Neural progenitor cell (in vitro differentiated cells): Measurements from ENCODE around the gene PPP2R3A. TPM values are rescaled to one million over a fixed set of nuclear protein-coding genes. Genes with fewer than 3 reads are reported as not detected.
"Not testable (repeated sequence)": the region's sequence is repeated elsewhere in the genome, so short reads cannot be mapped to it uniquely, and the experiment has no call there.

Experiments
- DNase-seq: peaks from one replicate; pipeline ENCODE4 v3.0.0-alpha.2; 2016; ENCODE audit warnings: low spot score
- H2AFZ ChIP-seq: fragments of 200-600 bp; sonication (generic); replicated peaks from 2 replicates; pipeline ENCODE4 v1.6.1; 2016; ENCODE audit warnings: antibody characterized with exemption
- H3F3A ChIP-seq: fragments of 200-600 bp; sonication (generic); 2 replicates; pipeline ENCODE4 v1.6.1; 2016; ENCODE audit warnings: antibody characterized with exemption, low read depth
- H3K27ac ChIP-seq: fragments of 200-600 bp; sonication (generic); 2 replicates; pipeline ENCODE4 v1.5.1; 2016; ENCODE audit warnings: mild to moderate bottlenecking
- H3K27me3 ChIP-seq: fragments of 200-600 bp; sonication (generic); 2 replicates; pipeline ENCODE4 v1.6.1; 2016; ENCODE audit warnings: mild to moderate bottlenecking, moderate library complexity
- H3K36me3 ChIP-seq: fragments of 200-600 bp; sonication (generic); 2 replicates; pipeline ENCODE4 v1.5.1; 2016
- H3K4me1 ChIP-seq: fragments of 200-600 bp; sonication (generic); 2 replicates; pipeline ENCODE4 v1.6.1; 2016; ENCODE audit warnings: mixed run types
- H3K4me2 ChIP-seq: fragments of 200-600 bp; sonication (generic); 2 replicates; pipeline ENCODE4 v1.6.1; 2016
- H3K4me3 ChIP-seq: fragments of 200-600 bp; sonication (generic); 2 replicates; pipeline ENCODE4 v1.5.1; 2016
- H3K79me2 ChIP-seq: fragments of 200-600 bp; sonication (generic); 2 replicates; pipeline ENCODE4 v1.6.1; 2016; ENCODE audit warnings: low read depth
- H3K9ac ChIP-seq: fragments of 200-600 bp; sonication (generic); 2 replicates; pipeline ENCODE4 v1.6.1; 2016
- H3K9me3 ChIP-seq: fragments of 200-600 bp; sonication (generic); 2 replicates; pipeline ENCODE4 v1.5.1; 2016; ENCODE audit warnings: low read depth
- H4K20me1 ChIP-seq: fragments of 200-600 bp; sonication (generic); 2 replicates; pipeline ENCODE4 v1.6.1; 2016; ENCODE audit warnings: low read depth
- H3K27ac Mint-ChIP-seq: 3 replicates; pipeline ENCODE4 v1.8.0; 2021; ENCODE audit warnings: mixed read lengths
- H3K27me3 Mint-ChIP-seq: 2 replicates; pipeline ENCODE4 v1.8.0; 2022; ENCODE audit warnings: low read depth, mild to moderate bottlenecking, inconsistent platforms, moderate library complexity, mixed read lengths; ENCODE audit not compliant: insufficient read depth
- H3K36me3 Mint-ChIP-seq: 3 replicates; pipeline ENCODE4 v1.8.0; 2021; ENCODE audit warnings: mixed read lengths
- H3K4me1 Mint-ChIP-seq: 3 replicates; pipeline ENCODE4 v1.8.0; 2021; ENCODE audit warnings: mixed read lengths
- H3K4me3 Mint-ChIP-seq: 3 replicates; pipeline ENCODE4 v1.8.0; 2021; ENCODE audit warnings: mild to moderate bottlenecking, moderate library complexity, mixed read lengths
- H3K9me3 Mint-ChIP-seq: 3 replicates; pipeline ENCODE4 v1.8.0; 2020; ENCODE audit warnings: mixed read lengths
- EZH2 ChIP-seq: fragments of 200-600 bp; sonication (generic); IDR thresholded peaks from 2 replicates; pipeline ENCODE4 v1.6.1; 2017; ENCODE audit warnings: antibody characterized with exemption, mild to moderate bottlenecking, moderate library complexity
- EZH2phosphoT487 ChIP-seq: fragments of 200-600 bp; sonication (generic); IDR thresholded peaks from 2 replicates; pipeline ENCODE4 v1.6.1; 2017; ENCODE audit warnings: antibody characterized with exemption
- total RNA-seq: library from RNA; depleted of rRNA; stranded (reverse); fragments of >200 nt; gene quantifications from 2 replicates; pipeline ENCODE4 v1.2.3, GENCODE V29; 2015; ENCODE audit warnings: low replicate concordance
- TF ChIP-seq, protein P1 (sequence below): fragments of 200-600 bp; sonication (generic); IDR thresholded peaks from 2 replicates; pipeline ENCODE4 v1.5.1; 2017; ENCODE audit warnings: antibody characterized with exemption, mild to moderate bottlenecking

Gene PPP2R3A
- total RNA-seq, 1 donor from 2014 or later: 41.5 TPM

DNA sequence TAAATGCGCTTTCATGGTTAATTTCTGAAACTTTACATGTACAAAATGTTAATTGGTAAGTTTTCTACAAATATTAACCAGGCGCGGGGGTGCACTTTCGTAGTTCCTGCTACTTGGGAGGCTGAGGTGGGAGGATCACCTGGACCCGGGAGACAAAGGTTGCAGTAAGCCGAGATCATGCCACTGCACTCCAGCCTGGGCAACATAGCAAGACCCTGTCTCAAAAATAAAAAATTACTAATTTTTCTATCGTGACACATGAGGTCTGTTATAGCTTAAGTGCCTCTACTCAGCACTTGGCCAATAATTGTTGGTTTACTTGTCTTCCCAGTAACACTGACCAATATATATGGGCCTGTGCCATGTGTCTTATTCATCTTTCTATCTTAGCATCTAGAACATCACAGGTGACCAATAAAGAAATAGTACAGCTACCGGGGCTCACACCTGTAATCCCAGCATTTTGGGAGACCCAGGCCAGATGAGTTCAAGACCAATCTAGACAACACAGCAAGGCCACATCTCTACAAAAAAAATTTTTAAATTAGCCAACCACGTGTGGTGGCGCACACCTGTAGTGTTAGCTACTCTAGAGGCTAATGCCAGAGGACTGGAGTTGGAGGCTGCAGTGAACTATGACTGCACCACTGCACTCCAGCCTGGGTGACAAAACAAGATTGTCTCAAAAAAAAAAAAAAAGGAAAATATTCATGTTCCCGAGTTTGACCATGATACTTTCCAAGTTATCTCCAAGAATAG is 224.5 kb downstream of the PPP2R3A start:
- Histone ChIP-seq H3K9me3 (no peaks in the 10 kb centered on the region), H3K4me3 (no peak overlapping the region), H3K36me3 (no peaks in the 10 kb centered on the region), H3K79me2 (peaks cover 100% of the 10 kb centered on the region), H2AFZ (no peak overlapping the region), H3K27ac (no peak overlapping the region), H3F3A (peaks cover 5% of the 10 kb centered on the region), H3K27me3 (no peaks in the 10 kb centered on the region), H3K9ac (no peak overlapping the region), H4K20me1 (peaks cover 97% of the 10 kb centered on the region), H3K4me1 (peaks cover 19% of the 10 kb centered on the region), H3K4me2 (no peak overlapping the region)
- peaks cover 38% of the 10 kb centered on the region for H3K36me3 Mint-ChIP-seq
- peaks cover 25% of the 10 kb centered on the region for H3K9me3 Mint-ChIP-seq
- H3K4me1 Mint-ChIP-seq: peaks cover 30% of the 10 kb centered on the region
- TF ChIP-seq, protein P1, sequence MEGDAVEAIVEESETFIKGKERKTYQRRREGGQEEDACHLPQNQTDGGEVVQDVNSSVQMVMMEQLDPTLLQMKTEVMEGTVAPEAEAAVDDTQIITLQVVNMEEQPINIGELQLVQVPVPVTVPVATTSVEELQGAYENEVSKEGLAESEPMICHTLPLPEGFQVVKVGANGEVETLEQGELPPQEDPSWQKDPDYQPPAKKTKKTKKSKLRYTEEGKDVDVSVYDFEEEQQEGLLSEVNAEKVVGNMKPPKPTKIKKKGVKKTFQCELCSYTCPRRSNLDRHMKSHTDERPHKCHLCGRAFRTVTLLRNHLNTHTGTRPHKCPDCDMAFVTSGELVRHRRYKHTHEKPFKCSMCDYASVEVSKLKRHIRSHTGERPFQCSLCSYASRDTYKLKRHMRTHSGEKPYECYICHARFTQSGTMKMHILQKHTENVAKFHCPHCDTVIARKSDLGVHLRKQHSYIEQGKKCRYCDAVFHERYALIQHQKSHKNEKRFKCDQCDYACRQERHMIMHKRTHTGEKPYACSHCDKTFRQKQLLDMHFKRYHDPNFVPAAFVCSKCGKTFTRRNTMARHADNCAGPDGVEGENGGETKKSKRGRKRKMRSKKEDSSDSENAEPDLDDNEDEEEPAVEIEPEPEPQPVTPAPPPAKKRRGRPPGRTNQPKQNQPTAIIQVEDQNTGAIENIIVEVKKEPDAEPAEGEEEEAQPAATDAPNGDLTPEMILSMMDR: no peak
- no peak for TF ChIP-seq EZH2phosphoT487
- TF ChIP-seq EZH2: no peak
- H3K4me3 Mint-ChIP-seq: no peak overlapping the region
- H3K27ac Mint-ChIP-seq: no peak overlapping the region
- DNase-seq: no peak
- H3K27me3 Mint-ChIP-seq: peaks cover 1% of the 10 kb centered on the region

DNA sequence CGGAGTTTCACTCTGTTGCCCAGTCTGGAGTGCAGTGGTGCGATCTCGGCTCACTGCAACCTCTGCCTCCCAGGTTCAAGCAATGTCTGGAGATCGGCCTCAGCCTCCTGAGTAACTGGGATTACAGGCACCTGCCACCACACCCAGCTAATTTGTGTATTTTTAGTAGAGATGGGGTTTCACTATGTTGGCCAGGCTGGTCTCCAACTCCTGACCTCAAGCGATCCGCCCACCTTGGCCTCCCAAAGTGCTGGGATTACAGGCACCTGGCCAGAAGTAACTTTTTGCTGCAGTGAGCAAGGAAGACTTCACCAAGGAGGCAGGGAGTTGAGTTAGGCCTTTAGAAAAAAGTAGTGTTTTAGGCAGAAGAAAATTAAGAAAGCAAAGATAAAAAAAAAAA is 226.7 kb downstream of the PPP2R3A start:
- not testable (repeated sequence) for H3K27ac Mint-ChIP-seq

DNA sequence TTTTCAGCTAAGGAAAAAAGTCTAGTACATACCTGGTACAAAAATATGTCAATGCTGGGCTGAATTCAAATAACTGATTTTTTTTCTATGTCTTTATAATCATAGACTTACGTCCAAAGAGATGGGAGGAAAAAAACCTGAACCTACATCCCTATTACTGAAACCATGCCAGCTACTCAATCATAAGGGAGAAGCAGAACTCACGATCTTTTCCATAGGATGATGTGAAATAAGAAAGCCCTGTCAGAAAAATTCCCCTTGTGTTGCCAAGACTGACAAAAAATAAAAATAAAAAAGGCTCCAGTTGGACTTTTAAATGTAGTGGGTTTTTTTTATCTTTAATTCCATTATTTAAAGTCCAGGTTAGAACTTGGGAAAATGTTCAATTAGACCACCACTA is 227.3 kb downstream of the PPP2R3A start:
- no peak overlapping the region for H3K27ac Mint-ChIP-seq
- peaks cover 74% of the 10 kb centered on the region for H4K20me1 ChIP-seq
- H3K4me1 Mint-ChIP-seq: peaks cover 32% of the 10 kb centered on the region

More for the DNA sequence above, 226.7 kb downstream of the PPP2R3A start:
- H3K4me2 ChIP-seq: peak overlapping the region; percentile 90
- not testable (repeated sequence) for H3K36me3 ChIP-seq, H3K27ac ChIP-seq, H3K9me3 ChIP-seq, DNase-seq, H2AFZ ChIP-seq, H3K9ac ChIP-seq, H3K27me3 Mint-ChIP-seq, H3K27me3 ChIP-seq
- Mint-ChIP-seq H3K36me3 (peaks cover 28% of the 10 kb centered on the region), H3K4me1 (peaks cover 27% of the 10 kb centered on the region), H3K4me3 (peak overlapping the region; percentile 99), H3K9me3 (peaks cover 17% of the 10 kb centered on the region)
- H3K4me1 ChIP-seq: peaks cover 16% of the 10 kb centered on the region
- peaks cover 25% of the 10 kb centered on the region for H3F3A ChIP-seq
- peaks cover 87% of the 10 kb centered on the region for H3K79me2 ChIP-seq
- peak overlapping the region; percentile 87 for H3K4me3 ChIP-seq
- peaks cover 81% of the 10 kb centered on the region for H4K20me1 ChIP-seq

More for the DNA sequence above, 227.3 kb downstream of the PPP2R3A start:
- TF ChIP-seq, protein P1: no peak
- TF ChIP-seq EZH2 (no peak), EZH2phosphoT487 (no peak)
- H3K9ac ChIP-seq: peak overlapping the region; percentile 76
- no peaks in the 10 kb centered on the region for H3K36me3 ChIP-seq
- Mint-ChIP-seq H3K27me3 (peaks cover 8% of the 10 kb centered on the region), H3K9me3 (peaks cover 16% of the 10 kb centered on the region), H3K4me3 (peak overlapping the region; percentile 99), H3K36me3 (peaks cover 28% of the 10 kb centered on the region)
- no peaks in the 10 kb centered on the region for H3K9me3 ChIP-seq
- H3F3A ChIP-seq: peaks cover 32% of the 10 kb centered on the region
- peaks cover 19% of the 10 kb centered on the region for H3K4me1 ChIP-seq
- no peak overlapping the region for H3K27ac ChIP-seq
- DNase-seq: no peak
- peaks cover 83% of the 10 kb centered on the region for H3K79me2 ChIP-seq
- H3K4me2 ChIP-seq: peak overlapping the region; percentile 90
- peak overlapping the region; percentile 87 for H3K4me3 ChIP-seq
- no peak overlapping the region for H2AFZ ChIP-seq
- no peaks in the 10 kb centered on the region for H3K27me3 ChIP-seq
